GM12891 (cell line): ENCODE data around the gene HDAC1.

Experiments
- PAX5 ChIP-seq: IDR thresholded peaks from 2 replicates; pipeline ENCODE4 v1.6.1; 2011; ENCODE audit warnings: low read length, moderate library complexity, mild to moderate bottlenecking; ENCODE audit not compliant: insufficient read depth, severe bottlenecking
- POLR2A ChIP-seq: IDR thresholded peaks from 2 replicates; pipeline ENCODE4 v1.6.1; 2011; ENCODE audit warnings: low read depth, low read length, control low read depth
- POLR2AphosphoS5 ChIP-seq: IDR thresholded peaks from 2 replicates; pipeline ENCODE4 v1.6.1; 2011; ENCODE audit warnings: low read depth, low read length, control low read depth

DNA sequence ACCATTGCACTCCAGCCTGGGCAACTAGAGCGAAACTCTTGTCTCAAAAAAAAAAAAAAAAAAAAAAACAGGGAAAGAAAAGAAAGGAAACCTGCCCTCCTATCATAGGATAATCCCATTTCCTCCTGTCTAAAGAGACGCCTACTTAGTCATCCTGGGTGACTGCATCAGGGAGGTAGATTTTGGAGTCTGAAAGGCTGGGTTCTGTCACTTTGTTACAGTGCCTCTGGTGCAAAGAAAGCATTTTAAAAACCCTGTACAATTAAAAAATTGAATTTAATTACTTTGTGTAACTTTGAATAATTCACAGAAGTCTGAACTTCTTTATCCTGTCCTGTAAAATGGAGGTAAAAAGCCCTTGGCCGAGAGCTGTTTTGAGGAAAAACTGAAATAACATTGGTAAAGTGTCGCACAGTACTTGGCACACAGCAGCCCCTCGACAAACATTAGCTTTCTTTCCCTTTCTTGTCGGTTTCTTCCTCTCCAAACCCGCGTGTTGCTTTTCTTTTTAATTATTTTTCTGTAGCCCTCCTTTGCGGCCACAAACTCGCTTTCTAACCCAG is 657 bp upstream of the HDAC1 start:
- TF ChIP-seq POLR2A (no peak), PAX5 (no peak), POLR2AphosphoS5 (no peak)
